GM12892 (cell line): ENCODE results near the gene EIF2S2.

Experiments
- POLR2A ChIP-seq: IDR thresholded peaks from 2 replicates; pipeline ENCODE4 v1.6.1; 2011; ENCODE audit warnings: low read depth, low read length, control low read depth
- POLR2AphosphoS5 ChIP-seq: IDR thresholded peaks from 2 replicates; pipeline ENCODE4 v1.6.1; 2011; ENCODE audit warnings: low read depth, low read length, control low read depth
- TAF1 ChIP-seq: IDR thresholded peaks from 2 replicates; pipeline ENCODE4 v1.6.1; 2011; ENCODE audit warnings: low read depth, mild to moderate bottlenecking, control low read depth, low read length, borderline replicate concordance

DNA sequence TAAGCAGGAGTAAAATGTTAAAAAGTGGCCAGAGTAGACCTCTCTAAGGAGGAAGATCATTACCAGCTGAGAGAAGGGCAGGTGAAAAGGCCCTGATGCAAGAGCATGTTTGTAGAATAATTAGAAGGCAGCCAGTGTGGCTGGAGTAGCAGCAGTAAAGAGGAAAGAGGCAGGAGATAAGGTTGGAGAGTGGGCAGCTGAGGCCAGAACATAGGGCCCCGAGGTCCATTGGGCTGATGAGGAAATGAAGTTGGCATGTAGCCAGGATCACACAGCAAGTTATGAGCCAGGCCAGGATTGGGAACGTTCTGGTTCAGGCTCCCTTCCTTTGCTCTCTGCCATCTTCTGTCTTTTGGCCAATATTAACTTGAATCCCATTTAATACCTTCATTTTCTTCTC lies 66.7 kb downstream of the EIF2S2 start:
- no peak for TF ChIP-seq POLR2A
- no peak for TF ChIP-seq POLR2AphosphoS5
- TF ChIP-seq TAF1, result no peak
